Fibroblast of skin of back (primary cell): ENCODE results near the gene RASEF.

Experiments used
- DNase-seq: peaks from one replicate; pipeline ENCODE4 v3.0.0-alpha.2; 2013

The RASEF gene

GRCh38 chr9:83056174-83056573 lies 6.8 kb downstream of the RASEF start:
- no peak for DNase-seq

GRCh38 chr9:83047839-83048775 lies 14.8 kb downstream of the RASEF start:
- DNase-seq: no peak

- no peak for DNase-seq
Observed at GRCh38 chr9:83043597-83043996, 19.3 kb downstream of the RASEF start.

- no peak for DNase-seq
Observed at GRCh38 chr9:83041771-83042170, 21.2 kb downstream of the RASEF start.

GRCh38 chr9:83039303-83039702 lies 23.6 kb downstream of the RASEF start:
- no peak for DNase-seq

- no peak for DNase-seq
Observed at GRCh38 chr9:83036043-83036442, 26.9 kb downstream of the RASEF start.

GRCh38 chr9:83035143-83035542 lies 27.8 kb downstream of the RASEF start:
- no peak for DNase-seq

GRCh38 chr9:83034587-83034986 lies 28.4 kb downstream of the RASEF start:
- DNase-seq: peak; percentile 27

- DNase-seq: no peak
Observed at GRCh38 chr9:83034026-83034425, 28.9 kb downstream of the RASEF start.

GRCh38 chr9:83032065-83032625 lies 30.8 kb downstream of the RASEF start:
- DNase-seq: no peak

- DNase-seq: peak; percentile 20
Observed at GRCh38 chr9:83030391-83031107, 32.4 kb downstream of the RASEF start.

GRCh38 chr9:83029531-83030137 lies 33.3 kb downstream of the RASEF start:
- no peak for DNase-seq

GRCh38 chr9:83027153-83027891 lies 35.6 kb downstream of the RASEF start:
- DNase-seq: peak; percentile 91

- peak; percentile 57 for DNase-seq
Observed at GRCh38 chr9:83024506-83025125, 38.3 kb downstream of the RASEF start.

GRCh38 chr9:83023151-83023550 lies 39.8 kb downstream of the RASEF start:
- DNase-seq: no peak

- DNase-seq: no peak
Observed at GRCh38 chr9:83020864-83021263, 42.1 kb downstream of the RASEF start.

GRCh38 chr9:83020327-83020726 lies 42.6 kb downstream of the RASEF start:
- DNase-seq: no peak

- no peak for DNase-seq
Observed at GRCh38 chr9:83019246-83019645, 43.7 kb downstream of the RASEF start.

- no peak for DNase-seq
Observed at GRCh38 chr9:83015897-83016296, 47.0 kb downstream of the RASEF start.

GRCh38 chr9:83013867-83014605 lies 48.9 kb downstream of the RASEF start:
- peak; percentile 89 for DNase-seq
